Activated CD8-positive, alpha-beta memory T cell treated with anti-CD3 and anti-CD28 coated beads, Interleukin-2, amount 50 U/mL, for 48 hours (primary cell): ENCODE data around the gene SEPSECS.
"Not testable (repeated sequence)": the region's sequence is repeated elsewhere in the genome, so short reads cannot be mapped to it uniquely, and the experiment has no call there.

Experiments used
- DNase-seq: peaks from one replicate; pipeline ENCODE4 v3.0.0-alpha.2; 2020

SEPSECS gene

DNA sequence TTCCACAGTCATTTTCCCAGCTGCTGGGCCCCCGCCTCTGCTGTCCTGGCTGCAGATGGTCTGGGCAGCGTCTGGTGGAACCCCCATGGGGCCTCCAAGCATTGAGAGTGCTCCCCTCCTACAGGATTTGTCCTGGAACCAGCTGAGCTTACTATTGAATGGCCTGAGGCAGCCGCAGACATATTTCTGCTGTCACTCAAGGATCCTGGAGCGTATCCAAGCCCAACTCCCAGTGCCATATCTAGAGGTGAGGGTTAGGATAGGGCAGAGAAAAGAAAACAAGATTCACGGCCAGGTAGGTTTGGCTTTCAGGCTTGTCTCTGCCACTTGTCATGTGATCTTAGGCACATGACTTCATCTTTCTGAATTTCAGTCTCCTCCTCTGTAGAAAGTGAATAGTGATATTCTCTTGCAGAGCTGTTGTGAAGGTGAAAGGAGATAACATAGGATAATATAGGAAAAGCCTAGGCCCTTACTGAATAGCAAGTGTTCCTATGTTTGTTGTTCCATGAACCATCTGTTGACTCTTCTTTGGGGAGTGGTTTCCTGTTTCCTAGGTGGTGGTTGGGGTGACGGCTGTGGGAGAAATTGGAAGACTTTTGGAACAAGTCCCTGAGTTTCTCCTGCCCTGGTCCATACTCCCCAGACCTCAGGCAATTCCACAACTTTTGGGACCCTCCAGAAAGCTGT is 52.3 kb downstream of the SEPSECS start:
- DNase-seq: no peak

- DNase-seq: no peak
Measured at GRCh38 chr4:25106363-25107151, 53.7 kb downstream of the SEPSECS start.

- DNase-seq: no peak
Measured at GRCh38 chr4:25104591-25104990, 55.7 kb downstream of the SEPSECS start.

GRCh38 chr4:25103418-25103817 is 56.8 kb downstream of the SEPSECS start:
- DNase-seq: no peak

GRCh38 chr4:25101836-25102235 is 58.4 kb downstream of the SEPSECS start:
- no peak for DNase-seq

GRCh38 chr4:25100710-25101109 is 59.5 kb downstream of the SEPSECS start:
- DNase-seq: no peak

DNA sequence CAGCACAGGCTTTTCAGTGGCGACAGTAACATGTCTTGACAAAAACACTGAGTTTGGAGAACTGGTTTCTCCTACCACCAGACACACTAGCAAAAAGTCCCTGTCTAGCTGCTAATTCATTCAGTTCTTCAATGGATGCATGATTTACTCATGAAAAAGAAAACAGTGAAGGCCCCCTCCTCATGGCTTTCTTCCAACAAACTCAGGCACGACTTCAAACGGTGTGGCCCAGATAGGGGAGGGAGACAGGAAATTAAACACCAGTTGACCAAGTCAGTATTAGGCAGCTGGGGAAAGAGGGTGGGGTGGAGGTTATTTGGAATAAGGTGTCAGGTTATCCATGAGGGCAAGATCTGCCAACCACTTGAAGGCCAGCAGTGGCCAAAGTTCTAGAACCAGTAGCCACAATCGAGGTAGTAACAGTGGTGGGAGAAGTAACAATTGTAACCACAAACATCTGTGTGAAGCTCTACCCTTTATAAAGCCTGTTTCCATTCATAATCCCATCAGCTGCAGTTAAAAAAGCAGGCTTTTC is 60.2 kb downstream of the SEPSECS start:
- no peak for DNase-seq

GRCh38 chr4:25098964-25099891 is 61.0 kb downstream of the SEPSECS start:
- DNase-seq: no peak

- DNase-seq: no peak
Measured at GRCh38 chr4:25096981-25097443, 63.2 kb downstream of the SEPSECS start.

DNA sequence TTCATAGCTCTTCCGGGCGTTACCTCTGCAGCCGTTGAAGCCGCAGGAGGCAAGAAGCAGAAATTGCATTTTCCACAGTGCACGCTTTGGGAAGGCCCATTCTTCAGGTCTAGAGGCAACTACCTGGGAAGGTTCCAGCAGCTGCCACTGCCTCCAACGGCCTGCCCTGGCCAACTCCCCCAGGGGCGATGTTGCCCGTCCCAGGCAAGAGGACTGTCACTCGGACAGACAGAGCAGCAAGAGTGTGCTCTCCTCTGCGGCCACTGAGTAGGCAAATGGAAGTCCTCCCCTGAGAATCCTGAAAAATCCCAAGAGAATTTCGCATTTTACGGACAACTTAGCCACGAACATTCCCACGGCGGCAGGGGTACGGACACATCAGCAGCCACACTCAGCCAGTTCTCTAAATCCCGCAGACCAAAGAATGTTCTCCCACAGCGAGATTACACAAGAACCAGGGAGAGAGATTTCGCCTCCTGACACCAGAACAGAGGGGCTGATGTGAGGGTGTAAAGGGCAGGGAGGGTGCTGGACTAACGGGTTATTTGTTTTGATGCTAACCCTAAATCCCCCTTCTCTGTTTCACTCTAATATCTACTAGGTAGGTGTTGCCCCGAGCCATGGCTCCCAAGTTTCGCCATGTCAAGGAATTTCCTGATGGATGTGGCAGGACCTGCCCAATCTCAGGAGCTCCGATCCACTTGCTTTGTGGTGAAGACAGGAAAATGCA is 63.8 kb downstream of the SEPSECS start:
- DNase-seq: no peak

DNA sequence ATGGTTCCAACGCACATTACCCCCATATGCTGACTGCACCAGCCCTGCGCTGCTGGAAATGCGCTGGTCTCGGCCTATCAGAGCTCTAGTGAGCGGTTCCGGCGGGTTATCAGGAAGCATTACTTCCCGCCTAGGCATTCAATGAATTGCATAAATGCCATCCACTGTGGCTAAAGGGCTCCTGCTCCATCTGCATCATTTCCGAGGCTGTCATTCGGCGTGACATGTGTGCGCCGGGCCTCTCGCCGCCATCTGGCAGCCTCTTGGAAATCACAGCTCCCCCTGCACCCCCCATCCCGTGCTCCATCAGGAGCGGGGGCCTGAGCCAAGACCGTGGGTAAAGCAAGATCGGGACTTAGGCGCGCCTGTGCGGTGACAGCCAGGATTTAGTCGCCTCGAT is 64.4 kb downstream of the SEPSECS start:
- DNase-seq: no peak

DNA sequence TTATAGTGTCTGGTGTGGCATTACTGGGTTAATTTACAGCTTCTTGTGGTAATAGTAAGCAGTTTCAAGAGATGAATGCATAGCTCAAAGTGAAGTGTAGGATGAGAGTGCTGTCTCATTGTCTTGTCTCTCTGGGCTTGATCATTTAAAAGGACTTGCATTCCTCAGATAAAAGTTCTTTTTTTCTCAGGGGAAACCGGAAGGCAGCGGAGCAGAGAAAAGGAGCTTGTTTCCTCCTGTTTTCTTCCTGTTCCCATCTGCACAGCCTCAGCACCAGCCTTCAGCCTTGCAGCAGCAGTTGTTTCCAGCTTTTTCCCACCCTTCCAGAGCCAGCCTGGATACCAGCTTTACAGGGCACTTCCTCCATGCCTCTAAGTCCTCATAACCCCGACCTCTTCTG is 68.1 kb downstream of the SEPSECS start:
- no peak for DNase-seq

DNA sequence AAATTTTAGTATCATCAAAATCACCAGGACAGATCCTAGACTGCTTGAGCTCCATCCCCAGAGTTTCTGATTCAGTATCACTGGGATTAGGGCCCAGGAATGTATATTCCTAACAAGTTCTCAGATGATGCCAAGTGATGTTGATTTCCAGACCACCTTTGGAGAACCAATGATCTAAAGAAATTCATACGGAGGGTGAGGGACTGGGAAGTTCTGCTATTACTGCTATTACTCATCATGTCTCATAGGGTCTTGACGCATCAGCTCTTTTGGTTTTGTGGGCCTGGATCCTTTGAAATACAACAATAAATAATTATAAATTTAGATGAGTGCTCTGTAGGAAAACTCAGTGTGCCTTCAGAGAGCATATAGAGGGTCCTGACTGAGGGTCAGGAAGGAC is 69.7 kb downstream of the SEPSECS start:
- no peak for DNase-seq

- DNase-seq: no peak
Measured at GRCh38 chr4:25089051-25089763, 71.0 kb downstream of the SEPSECS start.

DNA sequence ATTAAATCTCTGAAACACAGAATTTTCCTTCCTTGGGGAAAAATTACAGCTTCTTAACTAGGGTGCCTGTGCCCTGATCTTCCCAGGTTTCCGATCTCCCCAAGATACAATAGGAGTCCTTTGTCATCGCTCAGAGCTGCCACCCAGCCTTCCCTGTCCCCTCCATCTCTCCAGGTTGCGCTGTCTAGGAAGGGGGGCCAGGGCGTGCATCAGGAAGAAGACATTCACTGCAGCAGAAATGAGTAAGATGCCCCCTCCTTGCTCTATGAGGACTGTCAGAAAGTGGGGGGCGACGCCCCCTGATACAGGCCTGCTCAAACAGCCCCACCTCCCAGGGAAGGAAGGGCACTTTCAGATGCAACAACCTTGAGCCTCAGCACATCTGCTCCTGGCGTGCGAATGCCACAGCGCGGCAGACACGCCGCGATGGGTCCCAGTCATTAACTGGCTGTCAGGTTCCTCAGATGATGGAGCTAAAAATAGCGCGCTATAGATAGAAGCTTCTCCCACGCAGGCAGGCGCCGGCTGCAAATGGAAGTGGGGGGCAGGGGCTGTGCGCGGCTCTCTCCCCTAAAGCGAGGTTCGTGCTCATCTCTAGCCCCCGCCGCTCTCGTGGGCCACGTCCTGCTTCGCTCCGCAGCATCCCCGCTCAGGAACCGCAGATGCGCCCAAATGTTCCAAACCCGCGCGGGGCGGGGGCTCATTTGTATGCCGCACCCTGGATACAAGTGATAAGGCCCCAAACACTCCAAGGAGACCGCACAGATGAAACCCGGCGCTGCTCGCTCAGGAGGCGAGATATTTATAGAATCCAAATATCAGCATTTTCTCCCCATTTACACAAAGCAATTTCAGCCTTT is 71.9 kb downstream of the SEPSECS start:
- no peak for DNase-seq

DNA sequence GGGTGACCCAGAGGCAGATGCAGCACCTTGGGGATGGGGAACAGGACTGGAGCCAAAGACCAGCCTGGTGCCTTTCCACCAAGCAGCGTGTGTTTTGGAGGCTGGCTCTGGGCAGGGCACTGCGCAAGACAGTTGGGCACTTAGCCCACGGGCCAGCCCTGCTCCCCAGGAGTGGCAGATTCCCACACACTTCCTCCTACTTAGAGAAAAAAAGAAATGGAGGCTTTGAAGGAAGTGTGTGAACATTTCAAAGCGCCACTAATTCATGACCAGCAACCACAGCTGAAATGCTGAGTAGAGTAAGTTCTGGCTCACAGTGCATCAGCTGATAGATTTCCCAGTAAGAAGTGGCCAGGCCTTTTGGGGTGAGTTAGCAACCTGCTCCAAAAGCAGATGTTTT is 74.6 kb downstream of the SEPSECS start:
- no peak for DNase-seq

DNA sequence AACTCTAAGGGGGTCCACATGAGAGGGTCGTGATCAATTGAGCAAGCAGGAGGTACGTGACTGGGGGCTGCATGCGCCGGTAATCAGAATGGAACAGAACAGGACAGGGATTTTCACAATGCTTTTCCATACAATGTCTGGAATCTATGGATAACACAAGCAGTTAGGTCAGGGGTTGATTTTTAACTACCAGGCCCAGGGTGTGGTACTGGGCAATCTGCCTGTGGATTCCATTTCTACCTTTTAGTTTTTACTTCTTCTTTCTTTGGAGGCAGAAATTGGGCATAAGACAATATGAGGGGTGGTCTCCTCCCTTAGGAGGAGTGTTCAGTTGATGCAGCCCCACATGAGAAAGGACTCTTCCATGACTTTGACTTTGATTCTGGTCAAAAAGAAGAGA is 76.8 kb downstream of the SEPSECS start:
- DNase-seq: not testable (repeated sequence)

DNA sequence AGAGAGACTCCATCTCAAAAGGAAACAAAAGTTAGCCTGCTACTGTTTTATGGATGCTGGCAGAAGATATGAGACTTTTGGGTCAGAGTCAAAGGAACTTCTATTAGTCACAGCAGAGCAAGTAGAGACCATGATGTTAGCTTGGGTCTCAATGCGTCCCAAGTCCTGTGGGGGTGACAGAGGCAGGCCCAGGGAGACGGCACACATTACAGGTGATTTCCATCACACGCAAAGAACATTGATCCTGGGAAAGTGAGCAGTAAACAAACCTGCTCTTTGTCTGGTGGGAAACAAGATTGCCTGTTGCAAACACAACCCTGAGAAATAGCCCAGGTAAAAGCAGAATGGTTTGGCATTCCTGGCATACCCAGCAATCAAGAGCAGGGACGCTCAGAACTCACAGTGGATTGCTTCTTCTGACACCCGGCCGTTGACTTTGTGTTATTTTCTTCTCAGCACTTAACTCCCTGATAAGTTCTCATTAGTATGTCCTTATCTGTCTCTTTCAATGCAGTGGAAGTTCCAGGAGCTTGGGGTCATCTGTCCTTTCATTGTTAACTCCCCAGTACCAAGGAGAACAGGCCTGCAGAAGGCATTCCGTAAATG is 78.3 kb downstream of the SEPSECS start:
- DNase-seq: no peak

DNA sequence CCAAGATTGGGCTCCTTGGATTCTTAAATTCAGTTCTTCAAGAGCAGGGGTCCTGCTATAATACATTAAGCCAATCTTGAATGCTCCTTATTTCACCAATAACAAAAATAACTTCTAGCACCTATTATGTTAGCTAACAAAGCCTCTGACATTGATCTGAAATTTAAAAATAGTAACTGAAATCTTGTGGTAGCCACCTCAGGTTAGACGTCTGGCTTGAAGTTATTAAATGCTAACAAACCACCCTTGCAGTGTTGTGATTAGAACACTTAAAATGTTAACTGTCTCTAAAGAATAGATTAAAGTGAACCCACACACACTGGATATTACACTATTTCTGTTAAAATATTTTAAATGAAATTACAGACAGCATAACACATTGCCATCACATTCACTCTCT is 79.7 kb downstream of the SEPSECS start:
- no peak for DNase-seq

- DNase-seq: no peak
Measured at GRCh38 chr4:25078523-25078922, 81.7 kb downstream of the SEPSECS start.
